NT2/D1 (cell line): Measurements from ENCODE around the gene ZFX.

Experiments used
- DNase-seq: peaks from one replicate; pipeline ENCODE4 v3.0.0-alpha.2; 2011; ENCODE audit warnings: low read depth, low spot score
- H3K27me3 ChIP-seq: 2 replicates; pipeline ENCODE4 v1.6.0; 2011; ENCODE audit warnings: mild to moderate bottlenecking; ENCODE audit not compliant: insufficient read length, insufficient read depth
- H3K36me3 ChIP-seq: 2 replicates; pipeline ENCODE4 v1.6.1; 2011; ENCODE audit warnings: mild to moderate bottlenecking, low read length, mixed read lengths; ENCODE audit not compliant: insufficient read depth, insufficient read length
- H3K4me1 ChIP-seq: 2 replicates; pipeline ENCODE4 v1.5.1; 2011; ENCODE audit not compliant: insufficient read depth, insufficient read length
- H3K4me3 ChIP-seq: 2 replicates; pipeline ENCODE4 v1.5.1; 2011; ENCODE audit warnings: low read depth; ENCODE audit not compliant: insufficient read length
- H3K9ac ChIP-seq: 2 replicates; pipeline ENCODE4 v1.6.0; 2011; ENCODE audit warnings: low read depth; ENCODE audit not compliant: insufficient read length
- H3K9me3 ChIP-seq: 2 replicates; pipeline ENCODE4 v1.5.1; 2011; ENCODE audit warnings: mild to moderate bottlenecking, low read length; ENCODE audit not compliant: insufficient read depth
- SUZ12 ChIP-seq: IDR thresholded peaks from 2 replicates; pipeline ENCODE4 v1.6.1; 2011; ENCODE audit not compliant: insufficient read length, insufficient read depth; ENCODE audit errors: extremely low read depth
- YY1 ChIP-seq: IDR thresholded peaks from 2 replicates; pipeline ENCODE4 v1.6.1; 2011; ENCODE audit not compliant: insufficient read length, insufficient read depth
- ZNF274 ChIP-seq: IDR thresholded peaks from 2 replicates; pipeline ENCODE4 v1.6.1; 2011; ENCODE audit warnings: mild to moderate bottlenecking, low read depth, low read length

ZFX gene

DNA sequence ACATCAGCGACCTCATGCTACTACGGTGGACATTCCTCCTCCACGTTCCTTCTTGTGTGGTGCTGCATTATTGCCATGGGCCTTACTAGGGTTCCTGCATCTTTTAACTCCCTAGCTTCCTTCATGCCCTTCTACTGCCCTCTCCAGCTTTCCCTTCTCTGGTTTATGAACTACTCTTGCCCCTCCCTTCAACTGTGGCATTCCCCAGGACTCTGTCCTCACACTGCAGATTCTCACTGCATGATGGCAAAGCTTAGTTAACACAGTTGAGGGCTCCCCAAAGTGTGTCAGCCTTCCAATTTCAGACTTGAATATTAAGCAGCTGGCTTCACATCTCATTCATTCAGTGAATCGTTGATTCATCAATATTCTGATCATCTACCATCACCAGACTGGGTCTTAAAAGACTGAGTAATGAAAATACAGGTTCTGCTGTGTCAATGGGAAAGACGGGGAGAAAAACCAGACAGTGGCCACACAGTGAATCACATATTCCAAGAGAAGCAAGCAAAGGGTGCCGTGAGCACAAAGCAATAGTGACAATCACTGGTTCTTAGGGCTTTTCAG, 53.0 kb downstream of the ZFX start:
- no peaks in the 10 kb centered on the region for H3K27me3 ChIP-seq
- no peak for DNase-seq
- peaks cover 34% of the 10 kb centered on the region for H3K36me3 ChIP-seq
- H3K4me3 ChIP-seq: no peak overlapping the region
- no peak for TF ChIP-seq ZNF274
- TF ChIP-seq SUZ12: no peak
- TF ChIP-seq YY1: no peak
- no peaks in the 10 kb centered on the region for H3K9me3 ChIP-seq
- no peak overlapping the region for H3K9ac ChIP-seq
- H3K4me1 ChIP-seq: no peaks in the 10 kb centered on the region

DNA sequence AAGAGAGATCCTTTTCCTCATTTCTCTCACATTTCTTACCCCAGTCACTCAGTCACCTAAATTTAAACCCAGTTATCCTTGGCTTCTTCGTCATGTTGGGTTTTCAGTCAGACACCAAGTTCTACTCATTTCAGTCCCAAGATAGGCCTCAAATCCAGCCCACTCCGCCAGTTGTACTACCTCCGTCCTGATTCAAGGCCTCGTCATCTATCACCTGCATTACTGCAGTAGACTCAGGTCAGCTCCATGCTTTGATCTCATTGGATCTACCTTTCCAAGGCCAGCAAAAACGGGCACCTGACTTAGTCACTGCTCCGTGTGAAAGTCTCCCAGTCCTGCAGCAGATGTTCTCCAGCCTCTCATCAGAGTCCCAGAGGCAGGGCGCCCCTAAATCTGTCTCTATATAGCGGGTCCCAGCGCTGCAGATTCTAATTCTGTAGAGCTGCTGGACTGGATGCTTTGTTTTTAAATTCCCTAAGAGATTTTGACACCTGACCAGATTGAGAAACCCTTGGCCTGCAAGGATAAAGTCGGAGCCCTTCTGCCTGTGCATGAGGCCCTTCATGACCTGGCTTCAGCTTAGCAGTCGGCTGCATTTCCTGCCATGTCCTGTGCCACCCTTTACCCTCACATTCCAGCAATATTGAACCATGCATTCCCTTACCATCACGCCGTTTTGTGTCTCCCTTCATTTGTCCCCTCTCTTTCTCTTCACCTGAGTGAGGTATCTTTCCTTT, 53.7 kb downstream of the ZFX start:
- TF ChIP-seq SUZ12 (no peak), YY1 (no peak), ZNF274 (no peak)
- no peaks in the 10 kb centered on the region for H3K4me1 ChIP-seq
- no peak for DNase-seq
- H3K27me3 ChIP-seq: no peaks in the 10 kb centered on the region
- H3K9me3 ChIP-seq: no peaks in the 10 kb centered on the region
- H3K4me3 ChIP-seq: no peak overlapping the region
- no peak overlapping the region for H3K9ac ChIP-seq
- H3K36me3 ChIP-seq: peaks cover 41% of the 10 kb centered on the region

- Histone ChIP-seq H3K9ac (no peak overlapping the region), H3K27me3 (no peaks in the 10 kb centered on the region), H3K4me3 (no peak overlapping the region), H3K4me1 (no peaks in the 10 kb centered on the region), H3K9me3 (no peaks in the 10 kb centered on the region), H3K36me3 (peaks cover 49% of the 10 kb centered on the region)
- no peak for DNase-seq
- TF ChIP-seq SUZ12 (no peak), YY1 (no peak), ZNF274 (no peak)
These were observed 54.8 kb downstream of the ZFX start for GRCh38 chrX:24204331-24204730.

GRCh38 chrX:24204958-24205357, 55.4 kb downstream of the ZFX start:
- no peaks in the 10 kb centered on the region for H3K27me3 ChIP-seq
- H3K4me1 ChIP-seq: no peaks in the 10 kb centered on the region
- no peak overlapping the region for H3K4me3 ChIP-seq
- H3K9ac ChIP-seq: no peak overlapping the region
- no peaks in the 10 kb centered on the region for H3K9me3 ChIP-seq
- TF ChIP-seq SUZ12 (no peak), ZNF274 (no peak), YY1 (no peak)
- peaks cover 53% of the 10 kb centered on the region for H3K36me3 ChIP-seq
- no peak for DNase-seq

- TF ChIP-seq ZNF274 (no peak), YY1 (no peak), SUZ12 (no peak)
- Histone ChIP-seq H3K36me3 (peaks cover 71% of the 10 kb centered on the region), H3K27me3 (no peaks in the 10 kb centered on the region), H3K4me1 (no peaks in the 10 kb centered on the region), H3K4me3 (no peak overlapping the region), H3K9me3 (no peaks in the 10 kb centered on the region), H3K9ac (no peak overlapping the region)
- no peak for DNase-seq
These were observed 58.3 kb downstream of the ZFX start for GRCh38 chrX:24207826-24208225.

GRCh38 chrX:24208496-24209240, 59.1 kb downstream of the ZFX start:
- Histone ChIP-seq H3K27me3 (no peaks in the 10 kb centered on the region), H3K9ac (no peak overlapping the region), H3K9me3 (no peaks in the 10 kb centered on the region), H3K4me3 (no peak overlapping the region), H3K36me3 (peaks cover 67% of the 10 kb centered on the region), H3K4me1 (no peaks in the 10 kb centered on the region)
- no peak for TF ChIP-seq YY1
- TF ChIP-seq ZNF274: no peak
- DNase-seq: no peak

DNA sequence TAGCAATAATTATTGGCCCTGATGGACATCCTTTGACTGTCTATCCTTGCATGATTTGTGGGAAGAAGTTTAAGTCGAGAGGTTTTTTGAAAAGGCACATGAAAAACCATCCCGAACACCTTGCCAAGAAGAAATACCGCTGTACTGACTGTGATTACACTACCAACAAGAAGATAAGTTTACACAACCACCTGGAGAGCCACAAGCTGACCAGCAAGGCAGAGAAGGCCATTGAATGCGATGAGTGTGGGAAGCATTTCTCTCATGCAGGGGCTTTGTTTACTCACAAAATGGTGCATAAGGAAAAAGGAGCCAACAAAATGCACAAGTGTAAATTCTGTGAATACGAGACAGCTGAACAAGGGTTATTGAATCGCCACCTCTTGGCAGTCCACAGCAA, 60.7 kb downstream of the ZFX start:
- Histone ChIP-seq H3K27me3 (no peaks in the 10 kb centered on the region), H3K9ac (no peak overlapping the region), H3K9me3 (no peaks in the 10 kb centered on the region), H3K4me3 (no peak overlapping the region), H3K36me3 (peaks cover 61% of the 10 kb centered on the region), H3K4me1 (no peaks in the 10 kb centered on the region)
- no peak for DNase-seq
- TF ChIP-seq SUZ12 (no peak), YY1 (no peak), ZNF274 (no peak)
